Epithelial cell of proximal tubule (primary cell): ENCODE data around the gene RALY. TPM values are rescaled to one million over a fixed set of nuclear protein-coding genes. Genes with fewer than 3 reads are reported as not detected.
A peak's percentile ranks its signal among the peaks of the same experiment; 100 is the strongest.

ENCODE experiments used
- DNase-seq: peaks from one replicate; pipeline ENCODE4 v3.0.0-alpha.2; 2011; ENCODE audit warnings: low read depth
- H3K4me3 ChIP-seq: 2 replicates; pipeline ENCODE4 v1.5.1; 2011; ENCODE audit warnings: low read depth, mild to moderate bottlenecking, low read length
- CTCF ChIP-seq: conservative IDR thresholded peaks from 2 replicates; pipeline ENCODE4 v1.5.1; 2012; ENCODE audit warnings: low read depth, mild to moderate bottlenecking, low read length
- total RNA-seq: library from RNA; depleted of rRNA; stranded (reverse); fragments of >200 nt; gene quantifications from 2 replicates; pipeline ENCODE4 v1.2.3, GENCODE V29; 2015

The RALY gene
- total RNA-seq, 1 donor from 2014 or later = 111 TPM

- no peak for DNase-seq
- no peak for TF ChIP-seq CTCF
- no peak overlapping the region for H3K4me3 ChIP-seq
These were observed 8.4 kb upstream of the RALY start for GRCh38 chr20:33985280-33985679.

- TF ChIP-seq CTCF = no peak
- no peak for DNase-seq
- H3K4me3 ChIP-seq = no peak overlapping the region
These were observed 7.9 kb upstream of the RALY start for GRCh38 chr20:33985830-33986229.

DNA sequence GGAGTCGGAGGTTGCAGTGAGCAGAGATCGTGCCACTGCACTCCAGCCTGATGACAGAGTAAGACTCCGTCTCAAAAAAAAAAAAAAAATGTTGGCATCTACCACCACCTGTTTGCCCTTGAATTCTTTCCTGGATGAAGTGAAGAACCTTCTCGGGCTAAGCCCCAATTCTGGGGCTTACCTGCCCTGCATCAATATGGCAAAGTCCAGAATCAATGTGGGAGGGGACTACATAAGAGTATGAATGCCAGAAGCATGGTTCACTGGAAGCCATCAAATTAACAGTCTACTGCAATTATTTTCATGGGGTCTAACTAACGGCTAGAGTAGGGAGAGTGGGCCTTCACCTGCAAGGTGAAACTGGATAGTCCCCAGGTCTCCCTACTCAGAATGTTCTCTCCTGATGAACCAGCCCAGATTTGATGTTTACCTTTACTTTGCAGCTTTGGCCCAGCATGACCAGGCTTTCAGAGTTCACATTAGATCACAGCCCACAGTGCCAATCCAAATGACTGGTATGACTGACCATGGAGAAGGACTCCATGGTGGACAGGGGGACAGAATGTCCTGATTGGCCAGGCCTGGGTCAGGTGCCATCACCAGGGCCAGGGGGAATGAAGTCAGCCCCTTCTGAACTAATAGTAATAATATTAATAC is 7.0 kb upstream of the RALY start:
- DNase-seq = no peak
- no peak for TF ChIP-seq CTCF
- no peak overlapping the region for H3K4me3 ChIP-seq

- H3K4me3 ChIP-seq = no peak overlapping the region
- no peak for TF ChIP-seq CTCF
- DNase-seq = no peak
These were observed 3.6 kb upstream of the RALY start for GRCh38 chr20:33990075-33990474.

GRCh38 chr20:33991502-33991901 is 2.2 kb upstream of the RALY start:
- H3K4me3 ChIP-seq = no peak overlapping the region
- no peak for TF ChIP-seq CTCF
- no peak for DNase-seq

GRCh38 chr20:33992145-33992922 is 1.4 kb upstream of the RALY start:
- H3K4me3 ChIP-seq = peak overlapping the region; percentile 93
- no peak for TF ChIP-seq CTCF
- DNase-seq = peak; percentile 15
